MM.1S (cell line): ENCODE data around the gene RASGRP1.

Experiments used
- DNase-seq: peaks from one replicate; pipeline ENCODE4 v3.0.0-alpha.2; 2015
- H2AFZ ChIP-seq: fragments of 300-600 bp; sonication (generic); 2 replicates; pipeline ENCODE4 v1.6.0; 2016; ENCODE audit warnings: antibody characterized with exemption, low read length
- H3F3A ChIP-seq: fragments of 300-600 bp; sonication (generic); 2 replicates; pipeline ENCODE4 v1.6.1; 2016; ENCODE audit warnings: mild to moderate bottlenecking, antibody characterized with exemption, low read length, moderate library complexity, mixed read lengths; ENCODE audit not compliant: insufficient read depth
- H3K27ac ChIP-seq: fragments of 300-600 bp; sonication (generic); 2 replicates; pipeline ENCODE4 v1.5.1; 2016; ENCODE audit warnings: mild to moderate bottlenecking, low read length
- H3K27me3 ChIP-seq: fragments of 300-600 bp; sonication (generic); replicated peaks from 2 replicates; pipeline ENCODE4 v1.6.0; 2016; ENCODE audit warnings: low read length; ENCODE audit not compliant: insufficient read depth
- H3K36me3 ChIP-seq: fragments of 300-600 bp; sonication (generic); replicated peaks from 2 replicates; pipeline ENCODE4 v1.6.1; 2016; ENCODE audit warnings: mild to moderate bottlenecking, low read length, mixed read lengths; ENCODE audit not compliant: insufficient read depth
- H3K4me1 ChIP-seq: fragments of 300-600 bp; sonication (generic); 2 replicates; pipeline ENCODE4 v1.6.1; 2016; ENCODE audit warnings: low read length, mixed read lengths
- H3K4me2 ChIP-seq: fragments of 300-600 bp; sonication (generic); 2 replicates; pipeline ENCODE4 v1.6.0; 2016; ENCODE audit warnings: low read depth, low read length
- H3K4me3 ChIP-seq: fragments of 300-600 bp; sonication (generic); 2 replicates; pipeline ENCODE4 v1.5.1; 2016; ENCODE audit warnings: low read length, mixed read lengths
- H3K79me2 ChIP-seq: fragments of 300-600 bp; sonication (generic); 2 replicates; pipeline ENCODE4 v1.6.1; 2016; ENCODE audit warnings: mixed run types, low read length, mixed read lengths
- H3K9ac ChIP-seq: fragments of 300-600 bp; sonication (generic); 2 replicates; pipeline ENCODE4 v1.6.1; 2016; ENCODE audit warnings: low read length, mixed read lengths
- H3K9me2 ChIP-seq: fragments of 300-600 bp; sonication (generic); replicated peaks from 2 replicates; pipeline ENCODE4 v1.6.1; 2016; ENCODE audit warnings: mild to moderate bottlenecking, low read length, mixed read lengths; ENCODE audit not compliant: insufficient read depth
- H3K9me3 ChIP-seq: fragments of 300-600 bp; sonication (generic); replicated peaks from 2 replicates; pipeline ENCODE4 v1.6.1; 2016; ENCODE audit warnings: mild to moderate bottlenecking, low read length, mixed read lengths; ENCODE audit not compliant: insufficient read depth
- H4K20me1 ChIP-seq: fragments of 300-600 bp; sonication (generic); 2 replicates; pipeline ENCODE4 v1.6.1; 2016; ENCODE audit warnings: mild to moderate bottlenecking, low read length, moderate library complexity, mixed read lengths; ENCODE audit not compliant: insufficient read depth
- CTCF ChIP-seq: fragments of 300-600 bp; sonication (generic); IDR thresholded peaks from 2 replicates; pipeline ENCODE4 v1.5.1; 2016; ENCODE audit warnings: antibody characterized with exemption, low read length, mixed read lengths
- EZH2 ChIP-seq: fragments of 300-600 bp; sonication (generic); optimal IDR thresholded peaks from 2 replicates; pipeline ENCODE3; 2017; ENCODE audit warnings: low read depth, mild to moderate bottlenecking, antibody characterized with exemption, low read length, mixed read lengths
- EZH2phosphoT487 ChIP-seq: fragments of 300-600 bp; sonication (generic); IDR thresholded peaks from 2 replicates; pipeline ENCODE4 v1.6.1; 2018; ENCODE audit warnings: antibody characterized with exemption, low read length

RASGRP1 gene

GRCh38 chr15:38481761-38482160, 82.9 kb downstream of the RASGRP1 start:
- H3K36me3 ChIP-seq: 0 out of 2 replicates have a peak, but pooled peaks cover 10% of the 10 kb centered on the region
- no peak overlapping the region for H3K4me2 ChIP-seq

GRCh38 chr15:38481113-38481512, 83.5 kb downstream of the RASGRP1 start:
- TF ChIP-seq EZH2phosphoT487 (no peak), CTCF (no peak), EZH2 (no peak)
- H3K4me2 ChIP-seq: no peak overlapping the region
- H4K20me1 ChIP-seq: no peaks in the 10 kb centered on the region
- no peak overlapping the region for H3K9ac ChIP-seq
- no peak overlapping the region for H3K27ac ChIP-seq
- H3K79me2 ChIP-seq: no peaks in the 10 kb centered on the region
- no peaks in the 10 kb centered on the region for H3K9me2 ChIP-seq
- H3K27me3 ChIP-seq: no peaks in the 10 kb centered on the region
- no peak for DNase-seq
- H3F3A ChIP-seq: no peaks in the 10 kb centered on the region
- no peaks in the 10 kb centered on the region for H3K9me3 ChIP-seq
- H3K36me3 ChIP-seq: 0 out of 2 replicates have a peak, but pooled peaks cover 10% of the 10 kb centered on the region
- H2AFZ ChIP-seq: no peak overlapping the region
- H3K4me1 ChIP-seq: no peaks in the 10 kb centered on the region
- H3K4me3 ChIP-seq: no peak overlapping the region

More at GRCh38 chr15:38481761-38482160, 82.9 kb downstream of the RASGRP1 start:
- no peak overlapping the region for H3K27ac ChIP-seq
- H3K9me3 ChIP-seq: no peaks in the 10 kb centered on the region
- TF ChIP-seq EZH2 (no peak), EZH2phosphoT487 (no peak), CTCF (no peak)
- no peak overlapping the region for H3K4me3 ChIP-seq
- H3K27me3 ChIP-seq: no peaks in the 10 kb centered on the region
- H3K9ac ChIP-seq: no peak overlapping the region
- no peaks in the 10 kb centered on the region for H3K79me2 ChIP-seq
- no peaks in the 10 kb centered on the region for H4K20me1 ChIP-seq
- H3F3A ChIP-seq: no peaks in the 10 kb centered on the region
- H3K4me1 ChIP-seq: no peaks in the 10 kb centered on the region
- H2AFZ ChIP-seq: no peak overlapping the region
- DNase-seq: no peak
- no peaks in the 10 kb centered on the region for H3K9me2 ChIP-seq

- H3F3A ChIP-seq: no peaks in the 10 kb centered on the region
- H3K27me3 ChIP-seq: no peaks in the 10 kb centered on the region
- H3K79me2 ChIP-seq: no peaks in the 10 kb centered on the region
- H3K9me2 ChIP-seq: no peaks in the 10 kb centered on the region
- H2AFZ ChIP-seq: no peak overlapping the region
- H3K9me3 ChIP-seq: no peaks in the 10 kb centered on the region
- H3K9ac ChIP-seq: no peak overlapping the region
- H3K4me3 ChIP-seq: no peak overlapping the region
- 0 out of 2 replicates have a peak, but pooled peaks cover 14% of the 10 kb centered on the region for H3K36me3 ChIP-seq
- no peak overlapping the region for H3K4me2 ChIP-seq
- TF ChIP-seq EZH2: no peak
- no peak for TF ChIP-seq CTCF
- TF ChIP-seq EZH2phosphoT487: no peak
- no peaks in the 10 kb centered on the region for H4K20me1 ChIP-seq
- no peak for DNase-seq
- H3K27ac ChIP-seq: no peak overlapping the region
- H3K4me1 ChIP-seq: no peaks in the 10 kb centered on the region
These were observed 84.9 kb downstream of the RASGRP1 start for GRCh38 chr15:38479756-38480155.
